ENCODE results near the gene PPL. TPM values are rescaled to one million over a fixed set of nuclear protein-coding genes. Genes with fewer than 3 reads are reported as not detected.

Gene PPL
- total and polyA plus RNA-seq, 8 donors: 10.4 to 27.2 (median 14.6) TPM

DNA sequence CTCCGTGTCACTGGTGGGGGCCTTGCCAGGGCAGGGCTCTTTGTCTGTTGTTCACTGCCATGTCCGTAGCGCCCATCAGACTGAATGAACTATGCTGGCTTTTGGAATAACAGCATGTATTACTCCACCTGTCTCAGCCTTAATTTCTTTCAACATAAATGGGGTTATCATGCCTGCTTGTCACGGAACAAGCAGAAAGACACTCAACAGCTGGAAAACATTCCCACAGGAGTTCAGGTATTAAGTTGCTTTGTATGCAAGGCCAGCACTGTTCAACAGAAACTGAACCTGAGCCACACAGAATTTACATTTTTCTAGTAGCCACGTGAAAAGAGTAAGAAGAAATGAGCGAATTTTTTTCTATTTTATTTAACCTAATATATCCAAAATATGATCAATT, 13.1 kb downstream of the PPL start:
- Histone ChIP-seq H3K4me1 (peaks cover 0 to 16% (median 10%) of the 10 kb centered on the region in 3 donors), H3K4me3 (no peak overlapping the region), H3K27me3 (no peaks in the 10 kb centered on the region), H3K9me3 (no peaks in the 10 kb centered on the region), H3K36me3 (no peaks in the 10 kb centered on the region), H3K27ac (peak overlapping the region in 1 of 4 donors; percentile 31)
- no peak for TF ChIP-seq CTCF (IDR thresholded peaks at IDR 0.05)
- intact Hi-C loops (cut with DNase I): no loop called here
- no peak for DNase-seq
- 37 to 41% methylated on average over 6 of the region's 6 CpGs for WGBS, 2 donors
- FAIRE-seq: no peak
- peak in 1 of 4 donors; percentile 20 for ATAC-seq

DNA sequence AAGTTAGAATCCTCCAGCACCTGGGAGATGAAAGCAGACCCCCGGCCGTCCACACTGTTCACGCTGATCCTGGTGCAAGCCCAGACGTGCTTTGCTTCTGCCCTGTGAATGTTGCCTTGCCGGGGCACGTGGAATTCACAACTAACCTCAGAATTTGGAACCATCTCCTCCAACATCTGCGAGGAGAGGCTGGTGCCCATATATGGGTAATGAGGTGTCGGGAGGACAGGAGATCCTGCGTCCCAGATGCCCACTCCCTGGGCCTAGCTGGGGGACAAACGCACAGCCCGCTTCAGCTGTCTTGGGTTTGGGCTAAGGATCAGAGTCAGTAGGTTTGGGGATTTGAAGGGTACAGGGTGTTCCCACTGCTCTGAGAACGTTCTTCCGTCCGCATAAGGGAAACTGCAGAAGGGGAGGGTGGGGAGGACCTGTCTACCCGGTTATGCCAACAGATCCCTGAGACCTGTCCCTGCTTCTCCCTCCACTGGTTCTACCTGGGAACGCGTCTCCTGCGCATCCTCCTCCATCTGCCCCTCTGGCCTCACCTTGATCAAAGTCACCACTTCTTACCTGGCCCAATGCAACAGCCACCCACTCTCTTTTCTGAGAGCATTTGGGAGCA, 14.1 kb downstream of the PPL start:
- H3K36me3 ChIP-seq: no peaks in the 10 kb centered on the region
- no peak for TF ChIP-seq CTCF (IDR thresholded peaks at IDR 0.05)
- no peak overlapping the region for H3K27ac ChIP-seq
- ATAC-seq: no peak
- 85 to 89% methylated on average over 18 of the region's 18 CpGs for WGBS, 2 donors
- FAIRE-seq: no peak
- no peaks in the 10 kb centered on the region for H3K27me3 ChIP-seq
- DNase-seq: no peak
- no peak overlapping the region for H3K4me3 ChIP-seq
- H3K9me3 ChIP-seq: no peaks in the 10 kb centered on the region
- peaks cover 0 to 16% (median 10%) of the 10 kb centered on the region in 3 donors for H3K4me1 ChIP-seq
- intact Hi-C loops (cut with DNase I): no loop called here

DNA sequence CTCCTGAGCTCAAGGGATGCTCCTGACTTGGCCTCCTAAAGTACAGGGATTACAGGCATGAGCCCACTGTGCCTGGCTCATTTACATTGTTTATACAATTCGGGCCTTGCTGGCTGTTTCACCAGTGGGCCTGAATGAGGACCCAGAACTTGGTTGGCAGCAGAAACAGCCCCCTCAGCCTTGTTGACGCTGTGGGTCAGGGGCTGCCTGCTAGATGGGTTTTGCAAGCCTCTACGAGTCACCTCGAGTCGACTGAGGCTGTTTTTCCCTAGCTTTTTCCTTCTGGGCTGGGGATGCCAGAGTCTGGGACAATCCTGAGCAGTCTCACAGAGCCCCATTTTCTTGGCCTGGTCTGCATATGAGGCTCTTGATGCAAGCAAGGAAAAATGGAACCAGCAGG, 16.1 kb downstream of the PPL start:
- Histone ChIP-seq H3K4me1 (peaks cover 0 to 16% (median 10%) of the 10 kb centered on the region in 3 donors), H3K27me3 (no peaks in the 10 kb centered on the region), H3K9me3 (no peaks in the 10 kb centered on the region), H3K36me3 (no peaks in the 10 kb centered on the region), H3K27ac (no peak overlapping the region), H3K4me3 (no peak overlapping the region)
- ATAC-seq (no peak), DNase-seq (no peak), FAIRE-seq (no peak)
- intact Hi-C loops (cut with DNase I): no loop called here
- WGBS, 2 donors: 91 to 92% methylated on average over 5 of the region's 5 CpGs
- no peak for TF ChIP-seq CTCF (IDR thresholded peaks at IDR 0.05)

- DNase-seq: no peak
- intact Hi-C loops (cut with DNase I): loop anchor here in 1 of 3 donors (10.0 kb wide), 1 partner anchor 64 kb away; no protein-coding TSS in a partner anchor
- peak; percentile 64 to 77 (median 66) for ATAC-seq
- H3K36me3 ChIP-seq: no peaks in the 10 kb centered on the region
- H3K4me1 ChIP-seq: peaks cover 0 to 4% (median 0%) of the 10 kb centered on the region in 3 donors
- FAIRE-seq: no peak
- TF ChIP-seq CTCF (IDR thresholded peaks at IDR 0.05): no peak
- no peak overlapping the region for H3K4me3 ChIP-seq
- no peaks in the 10 kb centered on the region for H3K27me3 ChIP-seq
- H3K27ac ChIP-seq: peak overlapping the region in 1 of 4 donors; percentile 17
- no peaks in the 10 kb centered on the region for H3K9me3 ChIP-seq
- 52 to 57% methylated on average over 13 of the region's 13 CpGs for WGBS, 2 donors
Observed at GRCh38 chr16:4918781-4919251, 18.1 kb downstream of the PPL start.

GRCh38 chr16:4917117-4917516, 19.8 kb downstream of the PPL start:
- Histone ChIP-seq H3K36me3 (no peaks in the 10 kb centered on the region), H3K4me3 (no peak overlapping the region), H3K27me3 (no peaks in the 10 kb centered on the region), H3K4me1 (no peaks in the 10 kb centered on the region), H3K27ac (no peak overlapping the region), H3K9me3 (no peaks in the 10 kb centered on the region)
- no peak for TF ChIP-seq CTCF (IDR thresholded peaks at IDR 0.05)
- DNase-seq: no peak
- no peak for ATAC-seq
- no peak for FAIRE-seq
- WGBS, 2 donors: 46 to 50% methylated on average over 4 of the region's 4 CpGs
- intact Hi-C loops (cut with DNase I): loop anchor here in 1 of 3 donors (10.0 kb wide), 1 partner anchor 62 kb away; no protein-coding TSS in a partner anchor
